T-helper 17 cell (primary cell): ENCODE results near the gene BAG1. TPM values are rescaled to one million over a fixed set of nuclear protein-coding genes. Genes with fewer than 3 reads are reported as not detected.

Source experiments
- ATAC-seq: fragments of 150-1000 bp; cut with Tn5 transposase; 2 replicates; pipeline ENCODE4 v1.10.0; 2021; ENCODE audit warnings: mild to moderate bottlenecking, moderate library complexity
- DNase-seq, 3 donors: peaks; one replicate each; pipeline versions ENCODE4 v3.0.0 to v3.0.0-alpha.2; 2020 to 2021
- H3K9me3 ChIP-seq: one replicate; pipeline ENCODE4 v1.7.0; 2013; ENCODE audit warnings: low read length, mild to moderate bottlenecking; ENCODE audit not compliant: control insufficient read depth, poor library complexity, severe bottlenecking
- H3K27ac Mint-ChIP-seq: one replicate; pipeline ENCODE4 v1.8.0; 2022; ENCODE audit warnings: mild to moderate bottlenecking, moderate library complexity, mixed read lengths
- H3K27me3 Mint-ChIP-seq: one replicate; pipeline ENCODE4 v1.8.0; 2022; ENCODE audit warnings: mixed read lengths
- H3K36me3 Mint-ChIP-seq: one replicate; pipeline ENCODE4 v1.8.0; 2022; ENCODE audit warnings: low read depth, mixed read lengths
- H3K4me1 Mint-ChIP-seq: one replicate; pipeline ENCODE4 v1.8.0; 2022; ENCODE audit warnings: mild to moderate bottlenecking, mixed read lengths
- H3K4me3 Mint-ChIP-seq: one replicate; pipeline ENCODE4 v1.8.0; 2022; ENCODE audit warnings: mild to moderate bottlenecking, moderate library complexity, mixed read lengths
- total RNA-seq, 4 donors: library from RNA in 2 of 4; stranded (reverse) in 2 of 4; gene quantifications; one replicate each; pipeline ENCODE4 v1.2.3 and lab custom pipeline; 2022 to 2026

Gene BAG1
- total RNA-seq, 2 donors from 2014 or later = 51.6 to 62.5 TPM

GRCh38 chr9:33210006-33210715, 54.3 kb downstream of the BAG1 start:
- Mint-ChIP-seq H3K4me3 (no peak overlapping the region), H3K27ac (no peak overlapping the region), H3K4me1 (peaks cover 3% of the 10 kb centered on the region), H3K27me3 (peaks cover 11% of the 10 kb centered on the region), H3K36me3 (no peaks in the 10 kb centered on the region)
- ATAC-seq (no peak), DNase-seq (no peak)
- no peaks in the 10 kb centered on the region for H3K9me3 ChIP-seq

DNA sequence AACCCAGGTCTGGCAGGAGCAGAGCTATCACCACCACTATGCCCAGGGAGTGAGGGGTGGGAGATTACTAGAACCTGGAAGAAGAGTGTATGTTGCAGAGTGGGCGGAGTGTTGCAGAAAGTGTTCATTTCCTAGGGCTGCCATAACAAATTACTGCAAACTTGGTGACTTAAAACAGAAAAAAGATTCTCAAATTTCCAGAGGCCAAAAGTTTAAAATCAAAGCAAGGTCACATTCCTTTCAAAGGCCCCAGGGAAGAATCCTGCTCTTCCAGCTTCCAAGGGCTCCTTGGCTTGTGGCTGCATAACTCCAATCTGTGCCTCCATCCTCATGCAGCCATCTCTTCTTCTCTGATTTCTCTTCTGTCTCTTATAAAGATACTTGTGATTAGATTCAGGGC, 55.1 kb downstream of the BAG1 start:
- no peak overlapping the region for H3K27ac Mint-ChIP-seq

GRCh38 chr9:33202552-33203201, 61.8 kb downstream of the BAG1 start:
- DNase-seq = peak in 1 of 3 donors; percentile 14
- Mint-ChIP-seq H3K27ac (peak overlapping the region; percentile 70), H3K4me3 (peak overlapping the region; percentile 67), H3K4me1 (peaks cover 13% of the 10 kb centered on the region), H3K27me3 (peaks cover 24% of the 10 kb centered on the region), H3K36me3 (no peaks in the 10 kb centered on the region)
- peak; percentile 96 for ATAC-seq
- H3K9me3 ChIP-seq = no peaks in the 10 kb centered on the region

More for the DNA sequence above, 55.1 kb downstream of the BAG1 start:
- H3K36me3 Mint-ChIP-seq = no peaks in the 10 kb centered on the region
- peaks cover under 1% of the 10 kb centered on the region for H3K4me1 Mint-ChIP-seq
- peaks cover 18% of the 10 kb centered on the region for H3K27me3 Mint-ChIP-seq
- DNase-seq = no peak
- no peaks in the 10 kb centered on the region for H3K9me3 ChIP-seq
- no peak for ATAC-seq
- no peak overlapping the region for H3K4me3 Mint-ChIP-seq

Other genes starting within 250 kb of the BAG1 start
- gene DNAJA1, start 239.4 kb downstream of the BAG1 start, total RNA-seq = 100 to 1,000 TPM; 216 to 292 TPM
- gene SMU1, start 188.0 kb downstream of the BAG1 start, total RNA-seq = 10 to 100 TPM; 20.6 to 21.2 TPM
- 100 to 1,000 TPM; 106 to 126 TPM for gene B4GALT1, start 97.4 kb downstream of the BAG1 start, total RNA-seq
- gene SPINK4, start 24.5 kb downstream of the BAG1 start, total RNA-seq = not detected
- 10 to 100 TPM; 22.6 to 23.3 TPM for gene CHMP5, start 341 bp upstream of the BAG1 start, total RNA-seq
- gene NFX1, start 25.8 kb upstream of the BAG1 start, total RNA-seq = 10 to 100 TPM; 32.2 to 42.0 TPM
- gene AQP7, start 137.9 kb upstream of the BAG1 start, total RNA-seq = 1 to 10 TPM in 1 of 2 donors, under 1 TPM in 1; 0.31 to 1.2 TPM
- 100 to 1,000 TPM; 206 to 225 TPM for gene AQP3, start 182.9 kb upstream of the BAG1 start, total RNA-seq
- gene NOL6, start 209.2 kb upstream of the BAG1 start, total RNA-seq = 10 to 100 TPM; 32.4 to 34.6 TPM